ENCODE results near the gene HSPG2.
A peak's percentile ranks its signal among the peaks of the same experiment; 100 is the strongest.

The HSPG2 gene

DNA sequence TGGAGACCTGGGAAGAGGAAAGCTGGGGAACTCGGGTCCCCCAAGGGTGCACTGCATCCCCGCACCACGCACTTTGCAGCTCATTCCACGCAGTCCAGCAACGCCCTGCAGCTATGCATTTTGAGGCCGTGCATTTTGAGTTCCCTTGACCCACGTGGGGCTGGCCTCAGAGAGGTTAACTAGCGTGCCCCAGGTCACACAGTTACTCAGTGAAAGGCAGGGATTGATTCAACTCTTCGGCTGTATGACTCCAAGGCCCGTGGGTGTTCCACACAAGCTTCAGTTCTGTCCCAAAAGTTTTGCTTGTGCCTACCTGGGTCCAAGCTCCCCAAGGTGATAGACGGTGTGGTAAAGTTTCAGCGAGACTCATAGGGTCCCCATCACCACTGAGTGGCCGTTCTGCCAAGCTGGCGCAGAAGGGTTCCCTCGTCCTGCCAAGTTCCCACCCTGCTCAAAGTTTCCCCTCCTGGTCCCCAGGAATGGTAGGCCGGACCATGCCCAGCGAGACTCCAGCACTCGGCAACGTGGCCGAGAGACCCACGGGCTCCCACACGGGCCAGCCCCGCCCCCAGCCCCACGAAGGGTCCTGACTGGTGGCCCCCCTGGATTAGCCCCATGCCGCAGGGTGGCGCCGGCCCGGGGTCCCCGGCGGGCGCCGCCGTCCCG, 611 bp downstream of the HSPG2 start:
- H2AFZ ChIP-seq (ENCODE audit: low read depth, low read length, severe bottlenecking) = no peak overlapping the region
- no peaks in the 10 kb centered on the region for H3K36me3 ChIP-seq (ENCODE audit: low read length)
- H3K79me2 ChIP-seq (ENCODE audit: insufficient read depth, low read length) = no peaks in the 10 kb centered on the region
- TF ChIP-seq, protein P1, sequence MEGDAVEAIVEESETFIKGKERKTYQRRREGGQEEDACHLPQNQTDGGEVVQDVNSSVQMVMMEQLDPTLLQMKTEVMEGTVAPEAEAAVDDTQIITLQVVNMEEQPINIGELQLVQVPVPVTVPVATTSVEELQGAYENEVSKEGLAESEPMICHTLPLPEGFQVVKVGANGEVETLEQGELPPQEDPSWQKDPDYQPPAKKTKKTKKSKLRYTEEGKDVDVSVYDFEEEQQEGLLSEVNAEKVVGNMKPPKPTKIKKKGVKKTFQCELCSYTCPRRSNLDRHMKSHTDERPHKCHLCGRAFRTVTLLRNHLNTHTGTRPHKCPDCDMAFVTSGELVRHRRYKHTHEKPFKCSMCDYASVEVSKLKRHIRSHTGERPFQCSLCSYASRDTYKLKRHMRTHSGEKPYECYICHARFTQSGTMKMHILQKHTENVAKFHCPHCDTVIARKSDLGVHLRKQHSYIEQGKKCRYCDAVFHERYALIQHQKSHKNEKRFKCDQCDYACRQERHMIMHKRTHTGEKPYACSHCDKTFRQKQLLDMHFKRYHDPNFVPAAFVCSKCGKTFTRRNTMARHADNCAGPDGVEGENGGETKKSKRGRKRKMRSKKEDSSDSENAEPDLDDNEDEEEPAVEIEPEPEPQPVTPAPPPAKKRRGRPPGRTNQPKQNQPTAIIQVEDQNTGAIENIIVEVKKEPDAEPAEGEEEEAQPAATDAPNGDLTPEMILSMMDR (IDR thresholded peaks at IDR 0.05; ENCODE audit: insufficient read depth, low read length, poor library complexity, severe bottlenecking) = no peak
- no peak for TF ChIP-seq EZH2phosphoT487 (conservative IDR thresholded peaks at IDR 0.05; ENCODE audit: low read length)
- no peaks in the 10 kb centered on the region for H3F3A ChIP-seq (ENCODE audit: insufficient read depth)
- H4K20me1 ChIP-seq (ENCODE audit: low read depth, low read length) = no peaks in the 10 kb centered on the region
- H3K9ac ChIP-seq (ENCODE audit: low read length) = no peak overlapping the region
- peak overlapping the region; percentile 13 for H3K4me2 ChIP-seq (ENCODE audit: low read depth, low read length, poor library complexity, severe bottlenecking)
- no peaks in the 10 kb centered on the region for H3K27me3 ChIP-seq (ENCODE audit: low read length)
- no peak overlapping the region for H3K4me3 ChIP-seq (ENCODE audit: insufficient read depth, low read length, poor library complexity, severe bottlenecking)
- no peaks in the 10 kb centered on the region for H3K9me2 ChIP-seq (replicated peaks; ENCODE audit: insufficient read depth, low read length)
- no peak overlapping the region for H3K27ac ChIP-seq (ENCODE audit: low read depth, low read length)
- no peaks in the 10 kb centered on the region for H3K9me3 ChIP-seq (ENCODE audit: insufficient read depth, low read length)

DNA sequence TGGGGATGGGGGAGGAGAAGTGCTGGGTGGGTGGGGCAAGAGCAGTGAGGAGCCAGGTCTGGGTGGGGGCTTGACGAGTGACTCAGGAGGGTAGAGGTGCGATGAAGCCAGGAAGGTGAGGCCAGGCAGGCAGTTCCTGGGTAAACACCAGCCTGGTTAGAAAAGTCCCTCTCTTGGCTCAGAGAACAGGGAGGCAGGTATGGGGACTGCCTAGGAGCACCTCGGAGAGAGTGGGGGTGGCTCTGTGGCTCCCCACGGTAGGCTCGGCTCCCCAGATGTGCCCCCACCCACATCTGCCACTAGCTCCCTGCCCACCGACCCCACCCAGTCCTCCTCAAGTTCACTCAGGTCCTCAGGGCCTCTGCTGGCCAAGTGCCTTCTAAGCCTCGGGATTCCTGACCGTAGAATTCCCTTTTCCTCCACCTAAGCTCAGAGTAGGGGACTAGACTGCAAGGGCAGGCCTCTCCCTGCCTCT, 1.2 kb downstream of the HSPG2 start:
- H3K27ac ChIP-seq (ENCODE audit: low read depth, low read length) = no peak overlapping the region
- no peak for TF ChIP-seq EZH2phosphoT487 (conservative IDR thresholded peaks at IDR 0.05; ENCODE audit: low read length)
- TF ChIP-seq, protein P1 (IDR thresholded peaks at IDR 0.05; ENCODE audit: insufficient read depth, low read length, poor library complexity, severe bottlenecking) = no peak
- H3K9me2 ChIP-seq (replicated peaks; ENCODE audit: insufficient read depth, low read length) = no peaks in the 10 kb centered on the region
- no peaks in the 10 kb centered on the region for H3K79me2 ChIP-seq (ENCODE audit: insufficient read depth, low read length)
- no peak overlapping the region for H3K4me2 ChIP-seq (ENCODE audit: low read depth, low read length, poor library complexity, severe bottlenecking)
- H4K20me1 ChIP-seq (ENCODE audit: low read depth, low read length) = no peaks in the 10 kb centered on the region
- H3K9ac ChIP-seq (ENCODE audit: low read length) = no peak overlapping the region
- H2AFZ ChIP-seq (ENCODE audit: low read depth, low read length, severe bottlenecking) = no peak overlapping the region
- H3F3A ChIP-seq (ENCODE audit: insufficient read depth) = no peaks in the 10 kb centered on the region
- H3K27me3 ChIP-seq (ENCODE audit: low read length) = no peaks in the 10 kb centered on the region
- H3K9me3 ChIP-seq (ENCODE audit: insufficient read depth, low read length) = no peaks in the 10 kb centered on the region
- H3K36me3 ChIP-seq (ENCODE audit: low read length) = no peaks in the 10 kb centered on the region
- H3K4me3 ChIP-seq (ENCODE audit: insufficient read depth, low read length, poor library complexity, severe bottlenecking) = no peak overlapping the region

DNA sequence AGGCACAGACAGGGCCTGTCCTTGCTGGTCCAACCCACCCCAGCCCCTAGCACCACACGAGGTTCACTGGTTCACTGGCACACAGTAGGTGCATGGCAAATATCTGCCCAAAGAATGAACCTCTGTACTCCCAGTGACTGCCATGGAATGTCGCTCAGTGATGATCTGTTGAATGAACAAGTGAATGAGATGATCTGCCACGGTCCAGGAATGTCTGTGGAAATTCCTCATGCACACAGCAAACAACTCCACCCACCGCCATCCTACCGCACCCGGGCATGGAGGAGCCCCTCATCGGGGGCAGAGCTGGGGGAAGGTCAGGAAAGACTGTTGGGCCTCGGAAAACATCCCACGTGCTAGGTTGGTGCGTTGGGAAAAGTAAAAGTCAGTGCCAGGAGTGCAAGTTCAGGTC, 1.7 kb downstream of the HSPG2 start:
- H3K36me3 ChIP-seq (ENCODE audit: low read length) = no peaks in the 10 kb centered on the region
- H3K4me3 ChIP-seq (ENCODE audit: insufficient read depth, low read length, poor library complexity, severe bottlenecking) = no peak overlapping the region
- H3K79me2 ChIP-seq (ENCODE audit: insufficient read depth, low read length) = no peaks in the 10 kb centered on the region
- no peak overlapping the region for H3K4me2 ChIP-seq (ENCODE audit: low read depth, low read length, poor library complexity, severe bottlenecking)
- no peak overlapping the region for H3K27ac ChIP-seq (ENCODE audit: low read depth, low read length)
- no peaks in the 10 kb centered on the region for H3F3A ChIP-seq (ENCODE audit: insufficient read depth)
- no peaks in the 10 kb centered on the region for H4K20me1 ChIP-seq (ENCODE audit: low read depth, low read length)
- no peaks in the 10 kb centered on the region for H3K9me3 ChIP-seq (ENCODE audit: insufficient read depth, low read length)
- no peaks in the 10 kb centered on the region for H3K9me2 ChIP-seq (replicated peaks; ENCODE audit: insufficient read depth, low read length)
- TF ChIP-seq, protein P1 (IDR thresholded peaks at IDR 0.05; ENCODE audit: insufficient read depth, low read length, poor library complexity, severe bottlenecking) = no peak
- no peak for TF ChIP-seq EZH2phosphoT487 (conservative IDR thresholded peaks at IDR 0.05; ENCODE audit: low read length)
- no peaks in the 10 kb centered on the region for H3K27me3 ChIP-seq (ENCODE audit: low read length)
- no peak overlapping the region for H2AFZ ChIP-seq (ENCODE audit: low read depth, low read length, severe bottlenecking)
- no peak overlapping the region for H3K9ac ChIP-seq (ENCODE audit: low read length)

Measured in SU-DHL-6 (cell line).